BLaER1 treated with 17β-estradiol and CSF1 and Interleukin-3, amounts not matched to agents 10 nM and 100 nM (cell line): Measurements from ENCODE around the gene TCEAL2.
"Not testable (repeated sequence)": the region's sequence is repeated elsewhere in the genome, so short reads cannot be mapped to it uniquely, and the experiment has no call there.

ENCODE experiments used
- H3K27ac ChIP-seq, 11 experiments: shearing (Covaris generic); formaldehyde crosslinking; 2 replicates each; pipeline ENCODE4 v1.8.1; 2022
- H3K27me3 ChIP-seq, 11 experiments: shearing (Covaris generic); formaldehyde crosslinking; 2 replicates each; pipeline ENCODE4 v1.8.1; 2022
- H3K36me3 ChIP-seq, 11 experiments: shearing (Covaris generic); formaldehyde crosslinking; 2 replicates each; pipeline ENCODE4 v1.8.1; 2022
- H3K4me1 ChIP-seq, 10 experiments: shearing (Covaris generic); formaldehyde crosslinking; 2 replicates each; pipeline ENCODE4 v1.8.1; 2022
- H3K4me2 ChIP-seq, 11 experiments: shearing (Covaris generic); formaldehyde crosslinking; 2 replicates each; pipeline ENCODE4 v1.8.1; 2022
- H3K4me3 ChIP-seq, 10 experiments: shearing (Covaris generic); formaldehyde crosslinking; 2 replicates each; pipeline ENCODE4 v1.8.1; 2022
- H3K9ac ChIP-seq, 11 experiments: shearing (Covaris generic); formaldehyde crosslinking; 2 replicates each; pipeline ENCODE4 v1.8.1; 2022
- H3K9me3 ChIP-seq, 11 experiments: shearing (Covaris generic); formaldehyde crosslinking; replicated peaks in 1 of 11; 2 replicates each; pipeline ENCODE4 v1.8.1; 2022
- H4K20me1 ChIP-seq, 11 experiments: shearing (Covaris generic); formaldehyde crosslinking; 2 replicates each; pipeline ENCODE4 v1.8.1; 2022
- Cebpa-rat ChIP-seq, 11 experiments: shearing (Covaris generic); IDR thresholded peaks; 2 replicates each; pipeline ENCODE4 v1.8.1; 2022

The TCEAL2 gene

DNA sequence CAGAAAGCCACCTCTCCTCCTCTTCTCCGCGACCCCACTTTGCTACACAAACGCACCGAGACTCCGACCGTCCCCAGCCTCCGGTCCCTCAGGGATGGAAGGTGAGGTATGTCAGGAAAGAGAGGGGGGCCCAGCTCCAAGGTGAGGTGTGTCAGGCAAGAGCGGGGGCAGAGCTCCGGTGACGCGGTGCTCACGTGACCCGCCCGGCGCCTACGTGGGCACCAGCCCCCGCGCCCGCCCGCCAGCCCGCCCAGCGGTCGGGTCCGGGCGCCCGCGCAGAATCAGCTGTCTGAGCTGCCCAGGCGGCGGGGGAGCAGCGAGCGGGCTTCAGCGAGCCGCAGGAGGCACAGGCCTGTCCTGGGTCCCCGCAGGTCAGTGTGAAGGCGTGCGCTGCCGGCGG, at the start of gene TCEAL2:
TSS of gene TCEAL2 (plus strand) at position 244 of the 400 bp plus-strand sequence. CDS start 1,152 bp downstream, outside the sequence.
- not testable (repeated sequence) for H3K9me3 ChIP-seq, H3K4me3 ChIP-seq, H3K4me1 ChIP-seq, H4K20me1 ChIP-seq, H3K27me3 ChIP-seq, H3K4me2 ChIP-seq, H3K36me3 ChIP-seq, H3K9ac ChIP-seq, H3K27ac ChIP-seq

DNA sequence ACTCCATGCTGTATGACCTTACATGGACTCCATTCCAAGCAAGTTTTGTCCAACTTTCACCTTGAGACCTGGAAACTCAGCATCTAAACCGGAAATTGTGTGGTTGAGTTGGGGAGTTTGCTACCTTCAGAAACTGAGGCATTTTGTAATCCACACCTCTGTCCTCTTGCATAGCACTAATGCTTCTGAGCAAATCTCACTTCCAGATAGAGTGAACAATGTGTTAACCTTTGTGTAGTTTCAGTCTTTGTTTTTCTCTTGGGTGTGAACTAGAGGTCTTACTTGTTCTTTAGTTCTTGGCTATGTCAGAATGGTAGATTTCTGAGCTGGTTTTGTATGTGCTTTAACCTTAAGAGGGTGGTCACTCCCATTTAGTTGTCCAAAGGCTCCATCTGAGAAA, 48.1 kb upstream of the TCEAL2 start:
- Histone ChIP-seq H3K36me3 (no peaks in the 10 kb centered on the region), H3K4me2 (no peak overlapping the region), H4K20me1 (no peaks in the 10 kb centered on the region), H3K4me1 (no peaks in the 10 kb centered on the region), H3K27ac (no peak overlapping the region), H3K4me3 (no peak overlapping the region), H3K27me3 (no peaks in the 10 kb centered on the region), H3K9ac (no peak overlapping the region), H3K9me3 (no peaks in the 10 kb centered on the region)
- no peak for TF ChIP-seq Cebpa-rat (IDR thresholded peaks at IDR 0.05)

DNA sequence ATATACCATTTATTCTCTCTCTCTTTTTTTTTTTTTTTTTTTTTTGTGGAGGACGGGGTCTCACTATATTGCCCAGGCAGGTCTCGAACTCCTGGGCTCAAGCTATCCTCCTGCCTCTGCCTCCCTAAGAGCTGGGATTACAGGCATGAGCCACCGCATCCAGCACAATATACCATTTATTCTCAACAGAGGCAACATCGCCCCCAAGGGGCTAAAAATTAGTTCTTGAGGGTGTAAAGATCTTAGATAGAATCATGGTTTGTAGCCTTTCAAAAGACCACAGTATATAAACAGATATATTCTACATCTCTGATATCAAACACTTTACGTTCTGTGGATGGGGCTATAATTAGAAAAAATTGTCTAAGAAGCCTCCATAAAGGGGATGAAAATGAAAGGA, 39.8 kb upstream of the TCEAL2 start:
- Histone ChIP-seq H3K4me1 (no peaks in the 10 kb centered on the region), H3K36me3 (no peaks in the 10 kb centered on the region), H3K4me3 (no peak overlapping the region), H3K9ac (no peak overlapping the region), H3K9me3 (no peaks in the 10 kb centered on the region; a peak in 3 of 22 replicates), H3K27me3 (no peaks in the 10 kb centered on the region), H4K20me1 (no peaks in the 10 kb centered on the region), H3K4me2 (no peak overlapping the region), H3K27ac (no peak overlapping the region)
- TF ChIP-seq Cebpa-rat (IDR thresholded peaks at IDR 0.05): no peak

DNA sequence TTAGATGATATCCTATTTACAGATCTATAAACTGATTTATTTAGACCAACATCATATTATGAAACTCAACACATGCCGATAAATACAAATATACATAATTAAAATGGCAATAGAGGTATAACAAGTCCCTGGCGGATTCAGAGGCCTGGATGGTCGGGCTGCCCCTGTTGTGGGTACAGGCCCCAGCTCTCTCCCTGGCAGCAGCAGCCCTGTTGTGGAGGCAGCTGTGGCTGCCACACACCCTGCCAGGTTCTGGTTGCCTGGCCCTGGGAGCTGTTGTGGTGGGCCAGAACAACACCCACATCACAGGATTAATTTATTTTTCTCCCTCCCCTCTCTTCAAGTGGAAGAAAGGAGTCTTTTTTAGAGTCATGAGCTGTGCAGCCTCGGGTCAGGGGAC, 12.1 kb upstream of the TCEAL2 start:
- H3K36me3 ChIP-seq: no peaks in the 10 kb centered on the region
- H3K4me1 ChIP-seq: no peaks in the 10 kb centered on the region; a peak in 1 of 20 replicates
- H3K4me2 ChIP-seq: no peak overlapping the region
- no peak overlapping the region for H3K27ac ChIP-seq
- H3K9ac ChIP-seq: no peak overlapping the region
- no peaks in the 10 kb centered on the region for H3K27me3 ChIP-seq
- TF ChIP-seq Cebpa-rat (IDR thresholded peaks at IDR 0.05): no peak
- no peak overlapping the region for H3K4me3 ChIP-seq
- H3K9me3 ChIP-seq: peaks cover 11 to 25% (median 20%) of the 10 kb centered on the region in 11 experiments; a peak in 20 of 22 replicates
- H4K20me1 ChIP-seq: no peaks in the 10 kb centered on the region

DNA sequence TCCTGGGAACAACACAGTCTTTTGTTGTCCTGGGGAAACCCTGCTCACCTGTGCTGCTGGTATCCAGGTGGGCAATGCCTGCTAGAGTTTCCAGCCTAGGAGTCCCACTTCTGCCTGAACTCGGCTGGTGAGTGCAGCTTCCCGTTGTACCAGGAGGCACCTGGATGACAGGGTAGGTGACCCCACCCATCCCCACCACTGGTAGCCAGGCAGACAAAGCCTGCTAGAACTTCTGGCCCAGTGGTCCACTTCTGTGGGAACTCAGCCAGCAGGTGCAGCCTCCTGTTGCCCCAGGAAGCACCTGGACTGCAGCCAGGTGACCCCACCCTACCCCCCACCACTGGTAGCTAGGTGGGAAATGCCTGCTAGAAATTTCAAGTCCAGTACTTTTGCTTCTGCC, 9.7 kb upstream of the TCEAL2 start:
- Histone ChIP-seq H3K9ac (no peak overlapping the region), H3K9me3 (peaks cover 11 to 25% (median 20%) of the 10 kb centered on the region in 11 experiments; a peak in 20 of 22 replicates), H3K4me2 (no peak overlapping the region), H3K36me3 (no peaks in the 10 kb centered on the region), H3K27me3 (no peaks in the 10 kb centered on the region), H3K4me3 (no peak overlapping the region), H3K27ac (no peak overlapping the region), H3K4me1 (no peaks in the 10 kb centered on the region), H4K20me1 (no peaks in the 10 kb centered on the region)
- no peak for TF ChIP-seq Cebpa-rat (IDR thresholded peaks at IDR 0.05)

DNA sequence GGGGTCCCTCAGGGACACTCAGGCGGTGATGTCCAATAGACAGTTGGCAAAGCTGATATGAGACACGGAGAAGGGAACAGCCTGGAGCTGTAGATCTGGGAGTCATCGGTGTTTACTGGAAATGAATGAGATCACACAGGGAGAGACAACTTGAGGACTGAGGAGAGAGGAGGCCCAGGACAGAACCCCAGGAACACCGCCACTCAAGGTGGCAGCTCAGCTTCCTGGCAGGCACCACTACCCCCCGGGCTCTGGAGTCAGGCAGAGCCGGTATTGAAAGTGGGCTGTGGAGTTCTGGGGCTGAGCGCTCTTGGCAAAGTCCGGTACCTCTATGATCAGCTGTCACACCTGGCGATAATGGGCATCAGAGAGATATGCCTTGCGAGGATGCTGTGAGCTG, 465 bp upstream of the TCEAL2 start:
- not testable (repeated sequence) for H4K20me1 ChIP-seq, H3K27ac ChIP-seq, H3K9me3 ChIP-seq, H3K4me3 ChIP-seq, H3K9ac ChIP-seq, H3K4me2 ChIP-seq, H3K27me3 ChIP-seq, H3K36me3 ChIP-seq, H3K4me1 ChIP-seq

DNA sequence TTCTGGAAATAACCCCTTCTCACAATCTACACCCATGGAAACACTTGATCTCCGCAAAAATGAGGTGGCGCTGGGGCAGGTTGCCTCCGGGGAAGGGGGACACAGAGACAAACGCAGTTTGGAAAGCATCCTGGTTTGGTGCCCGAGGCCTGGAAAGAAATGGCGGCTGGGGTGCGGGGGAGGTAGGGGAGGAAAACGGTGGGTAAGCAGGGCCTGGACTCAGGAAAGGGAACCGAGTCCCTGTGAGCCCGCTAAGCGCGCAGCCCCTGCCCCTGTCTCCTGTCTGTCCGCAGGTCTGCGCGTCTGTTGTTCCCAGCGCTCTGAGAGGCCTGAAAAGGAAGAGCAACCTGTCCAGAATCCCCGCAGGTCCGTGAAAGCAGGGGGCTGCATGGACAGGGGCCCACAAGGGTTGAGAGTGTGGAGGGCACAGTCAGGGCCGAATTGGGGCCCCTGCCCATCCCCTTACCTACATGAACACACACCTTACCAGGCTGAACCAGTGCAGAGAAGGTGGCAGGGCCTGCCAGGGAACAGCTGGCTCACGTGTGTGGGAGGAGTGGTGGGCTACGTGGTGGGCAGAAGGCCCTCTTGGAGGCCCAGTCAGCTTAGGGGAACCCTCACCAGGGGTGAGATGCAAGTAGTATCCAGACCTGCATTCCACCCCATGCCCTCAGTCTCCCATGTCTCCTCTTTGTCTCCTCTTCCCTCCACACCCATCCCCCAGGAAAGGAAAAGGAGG, 770 bp downstream of the TCEAL2 start:
- not testable (repeated sequence) for H3K4me1 ChIP-seq, H3K27ac ChIP-seq, H3K9ac ChIP-seq, H3K9me3 ChIP-seq, H3K36me3 ChIP-seq, H3K4me3 ChIP-seq, H3K4me2 ChIP-seq, H3K27me3 ChIP-seq, H4K20me1 ChIP-seq

DNA sequence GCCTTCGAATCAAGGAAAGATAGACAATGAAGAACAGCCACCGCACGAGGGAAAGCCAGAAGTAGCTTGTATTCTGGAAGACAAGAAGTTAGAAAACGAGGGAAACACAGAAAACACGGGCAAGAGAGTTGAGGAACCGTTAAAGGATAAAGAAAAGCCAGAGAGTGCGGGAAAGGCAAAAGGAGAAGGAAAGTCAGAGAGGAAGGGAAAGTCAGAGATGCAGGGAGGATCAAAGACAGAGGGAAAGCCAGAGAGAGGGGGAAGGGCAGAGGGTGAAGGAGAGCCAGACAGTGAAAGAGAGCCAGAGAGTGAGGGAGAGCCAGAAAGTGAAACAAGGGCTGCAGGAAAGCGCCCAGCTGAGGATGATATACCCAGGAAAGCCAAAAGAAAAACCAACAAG, 1.4 kb downstream of the TCEAL2 start:
- no peak for TF ChIP-seq Cebpa-rat (IDR thresholded peaks at IDR 0.05)
- no peaks in the 10 kb centered on the region for H3K9me3 ChIP-seq
- peak overlapping the region in 2 of 11 experiments; percentile 32 to 34; a peak in 2 of 22 replicates for H3K4me2 ChIP-seq
- H3K4me3 ChIP-seq: no peak overlapping the region
- no peaks in the 10 kb centered on the region for H3K36me3 ChIP-seq
- H3K27ac ChIP-seq: no peak overlapping the region
- H3K27me3 ChIP-seq: no peaks in the 10 kb centered on the region
- H3K9ac ChIP-seq: no peak overlapping the region
- no peaks in the 10 kb centered on the region for H4K20me1 ChIP-seq
- H3K4me1 ChIP-seq: peaks cover 0 to 4% (median 0%) of the 10 kb centered on the region in 10 experiments; a peak in 2 of 20 replicates

DNA sequence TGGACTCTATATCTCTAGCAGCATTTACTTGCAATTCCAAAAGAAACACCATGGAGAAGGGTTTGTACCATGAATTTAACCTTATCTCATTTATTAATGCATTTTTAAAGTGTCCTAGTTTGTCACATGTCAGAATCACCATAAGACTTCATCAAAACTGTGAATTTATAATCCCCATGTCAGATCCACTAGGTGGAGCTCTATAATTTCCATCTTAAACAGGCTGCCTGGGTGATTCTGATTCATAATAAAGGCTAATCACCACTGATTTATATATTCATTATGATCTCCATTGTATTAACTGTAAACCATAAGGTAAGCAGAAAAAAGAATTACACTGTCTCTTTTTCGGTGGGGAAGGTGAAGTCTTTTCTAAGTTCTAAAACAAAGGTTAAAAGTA, 4.0 kb downstream of the TCEAL2 start:
- Histone ChIP-seq H3K4me3 (no peak overlapping the region), H3K4me1 (peaks cover 0 to 4% (median 0%) of the 10 kb centered on the region in 10 experiments; a peak in 2 of 20 replicates), H3K36me3 (no peaks in the 10 kb centered on the region), H3K4me2 (no peak overlapping the region), H3K9me3 (no peaks in the 10 kb centered on the region), H4K20me1 (no peaks in the 10 kb centered on the region), H3K27me3 (no peaks in the 10 kb centered on the region), H3K9ac (no peak overlapping the region), H3K27ac (no peak overlapping the region)
- no peak for TF ChIP-seq Cebpa-rat (IDR thresholded peaks at IDR 0.05)

DNA sequence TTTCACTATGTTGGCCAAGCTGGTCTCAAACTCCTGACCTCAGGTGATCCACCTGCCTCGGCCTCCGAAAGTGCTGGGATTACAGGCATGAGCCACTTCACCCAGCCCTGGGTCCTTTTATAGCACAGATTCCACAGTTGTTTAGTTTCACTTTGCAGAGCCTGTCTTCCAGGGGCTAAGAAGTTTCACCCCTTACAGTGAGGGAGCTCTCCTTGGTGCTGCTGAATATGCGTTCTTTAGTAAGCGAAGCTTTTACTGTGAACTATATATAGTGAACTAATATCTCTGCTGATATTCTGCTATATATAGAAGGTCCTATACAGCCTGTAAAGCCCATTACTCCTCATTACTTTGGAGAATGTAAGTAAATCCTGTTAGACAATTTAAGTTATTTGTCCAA, 12.6 kb downstream of the TCEAL2 start:
- no peaks in the 10 kb centered on the region for H4K20me1 ChIP-seq
- no peaks in the 10 kb centered on the region for H3K27me3 ChIP-seq
- H3K4me3 ChIP-seq: no peak overlapping the region
- no peak for TF ChIP-seq Cebpa-rat (IDR thresholded peaks at IDR 0.05)
- no peaks in the 10 kb centered on the region for H3K9me3 ChIP-seq
- H3K4me1 ChIP-seq: no peaks in the 10 kb centered on the region
- no peaks in the 10 kb centered on the region for H3K36me3 ChIP-seq
- no peak overlapping the region for H3K4me2 ChIP-seq
- H3K27ac ChIP-seq: no peak overlapping the region
- H3K9ac ChIP-seq: no peak overlapping the region

DNA sequence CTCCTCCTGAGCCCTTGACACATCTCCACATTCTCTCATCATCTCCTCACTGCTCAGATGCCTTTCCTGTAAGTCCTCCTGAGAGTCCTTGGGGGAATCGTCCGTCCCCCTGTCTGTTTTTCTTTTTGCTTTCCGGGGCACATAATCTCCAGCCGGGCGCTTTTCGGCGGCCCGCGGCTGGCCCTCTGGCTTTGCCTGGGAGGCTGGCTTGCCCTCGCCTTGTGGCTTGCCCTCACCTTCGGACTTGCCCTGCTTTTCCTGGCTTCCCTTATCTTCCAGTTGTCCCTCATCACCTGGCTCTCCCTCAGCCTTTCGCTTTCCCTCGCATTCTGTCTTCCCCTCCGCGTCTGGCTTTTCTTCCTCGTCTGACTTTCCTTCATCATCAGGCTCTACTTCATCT, 15.4 kb downstream of the TCEAL2 start:
- not testable (repeated sequence) for H3K36me3 ChIP-seq, H3K27me3 ChIP-seq, H3K4me2 ChIP-seq, H4K20me1 ChIP-seq, H3K4me1 ChIP-seq, H3K4me3 ChIP-seq, H3K9ac ChIP-seq, H3K9me3 ChIP-seq, H3K27ac ChIP-seq

DNA sequence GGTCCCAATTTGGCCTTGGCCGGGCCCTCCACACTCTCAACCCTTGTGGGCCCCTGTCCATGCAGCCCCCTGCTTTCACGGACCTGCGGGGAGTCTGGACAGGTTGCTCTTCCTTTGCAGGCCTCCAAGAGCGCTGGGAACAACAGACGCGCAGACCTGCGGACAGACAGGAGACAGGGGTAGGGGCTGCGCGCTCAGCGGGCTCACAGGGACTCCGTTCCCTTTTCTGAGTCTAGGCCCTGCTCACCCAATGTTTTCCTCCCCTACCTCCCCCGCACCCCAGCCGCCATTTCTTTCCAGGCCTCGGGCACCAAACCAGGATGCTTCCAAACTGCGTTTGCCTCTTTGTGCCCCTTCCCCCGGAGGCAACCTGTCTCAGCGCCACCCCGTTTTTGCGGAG, 16.2 kb downstream of the TCEAL2 start:
- not testable (repeated sequence) for H3K27ac ChIP-seq, H3K4me3 ChIP-seq, H3K36me3 ChIP-seq, H3K9me3 ChIP-seq, H4K20me1 ChIP-seq, H3K4me2 ChIP-seq, H3K4me1 ChIP-seq, H3K9ac ChIP-seq, H3K27me3 ChIP-seq

DNA sequence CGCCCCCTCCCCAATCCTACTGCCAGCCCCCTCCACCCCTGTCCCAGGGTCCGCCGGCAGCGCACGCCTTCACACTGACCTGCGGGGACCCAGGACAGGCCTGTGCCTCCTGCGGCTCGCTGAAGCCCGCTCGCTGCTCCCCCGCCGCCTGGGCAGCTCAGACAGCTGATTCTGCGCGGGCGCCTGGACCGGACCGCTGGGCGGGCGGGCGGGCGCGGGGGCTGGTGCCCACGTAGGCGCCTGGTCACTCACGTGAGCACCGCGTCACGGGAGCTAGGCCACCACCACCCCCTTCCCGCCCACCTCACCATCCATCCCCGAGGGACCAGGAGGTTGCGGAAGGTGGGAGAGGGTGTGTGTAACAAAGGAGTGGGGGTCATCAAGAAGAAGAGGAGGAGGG, 16.8 kb downstream of the TCEAL2 start, which contains the start of gene TCEAL6:
TSS of gene TCEAL6 (minus strand) at position 208 of the 400 bp plus-strand sequence.
- H3K9me3 ChIP-seq, H3K4me2 ChIP-seq, H3K4me1 ChIP-seq, H3K36me3 ChIP-seq, H3K9ac ChIP-seq, H3K27ac ChIP-seq, H4K20me1 ChIP-seq, H3K4me3 ChIP-seq, H3K27me3 ChIP-seq: not testable (repeated sequence)
